WTC11 (cell line): ENCODE measurements around the gene AGBL1. TPM values are rescaled to one million over a fixed set of nuclear protein-coding genes. Genes with fewer than 3 reads are reported as not detected.
A peak's percentile ranks its signal among the peaks of the same experiment; 100 is the strongest.

ENCODE experiments used
- ATAC-seq: fragments of 200-7000 bp; cut with Tn5 transposase; 2 replicates; pipeline ENCODE4 v1.10.0; 2021; ENCODE audit warnings: mild to moderate bottlenecking, moderate library complexity
- CTCF ChIA-PET: fragments of 300-600 bp; sonication (Branson Sonifier 250); formaldehyde crosslinking; loops from one replicate; lab custom pipeline; 2021; ENCODE audit warnings: antibody characterized with exemption; lab: Charles Lee
- POLR2A ChIA-PET: fragments of 350-600 bp; sonication (Branson Sonifier 250); formaldehyde crosslinking; loops from one replicate; lab custom pipeline; 2021; ENCODE audit warnings: antibody characterized with exemption; lab: Charles Lee
- DNase-seq: peaks from one replicate; pipeline ENCODE4 v3.0.0; 2021; ENCODE audit warnings: low spot score
- H3K27ac Mint-ChIP-seq: 2 replicates; pipeline ENCODE4 v1.8.0; 2021; ENCODE audit warnings: mixed read lengths
- H3K27me3 Mint-ChIP-seq: 2 replicates; pipeline ENCODE4 v1.8.0; 2021; ENCODE audit warnings: low read depth, mild to moderate bottlenecking, moderate library complexity, mixed read lengths
- H3K36me3 Mint-ChIP-seq: 2 replicates; pipeline ENCODE4 v1.8.0; 2021; ENCODE audit warnings: mixed read lengths
- H3K4me1 Mint-ChIP-seq: 2 replicates; pipeline ENCODE4 v1.8.0; 2022; ENCODE audit warnings: mixed read lengths
- H3K4me3 Mint-ChIP-seq: 2 replicates; pipeline ENCODE4 v1.8.0; 2021; ENCODE audit warnings: mild to moderate bottlenecking, moderate library complexity, mixed read lengths
- H3K9me3 Mint-ChIP-seq: 2 replicates; pipeline ENCODE4 v1.8.0; 2021; ENCODE audit warnings: mixed read lengths
- ATF1 ChIP-seq: sonication (generic); formaldehyde crosslinking; IDR thresholded peaks from 2 replicates; pipeline ENCODE4 v1.8.1; 2023; ENCODE audit warnings: mild to moderate bottlenecking, moderate library complexity, missing genetic modification reagents
- CBFB ChIP-seq: sonication (generic); formaldehyde crosslinking; IDR thresholded peaks from 2 replicates; pipeline ENCODE4 v1.8.1; 2022; ENCODE audit warnings: mild to moderate bottlenecking, low read depth, missing genetic modification reagents
- ESRRA ChIP-seq: sonication (generic); formaldehyde crosslinking; IDR thresholded peaks from 2 replicates; pipeline ENCODE4 v1.8.1; 2022; ENCODE audit warnings: mild to moderate bottlenecking, missing genetic modification reagents, borderline replicate concordance
- GABPB1 ChIP-seq: sonication (generic); formaldehyde crosslinking; IDR thresholded peaks from 2 replicates; pipeline ENCODE4 v1.8.1; 2023; ENCODE audit warnings: mild to moderate bottlenecking, missing genetic modification reagents
- HMGA2 ChIP-seq: fragments of 250-450 bp; sonication (Bioruptor Pico); IDR thresholded peaks from 2 replicates; pipeline ENCODE4 v1.4.0; 2021; ENCODE audit warnings: mild to moderate bottlenecking, moderate library complexity
- IRF2 ChIP-seq: sonication (generic); formaldehyde crosslinking; IDR thresholded peaks from 2 replicates; pipeline ENCODE4 v1.8.0; 2022; ENCODE audit warnings: low read depth, missing genetic modification reagents, borderline replicate concordance
- JUN ChIP-seq: sonication (generic); formaldehyde crosslinking; IDR thresholded peaks from 2 replicates; pipeline ENCODE4 v1.8.0; 2023; ENCODE audit warnings: mild to moderate bottlenecking, missing genetic modification reagents
- MXD4 ChIP-seq: fragments of 250-450 bp; sonication (Bioruptor Pico); IDR thresholded peaks from 2 replicates; pipeline ENCODE4 v1.8.0; 2021; ENCODE audit warnings: mild to moderate bottlenecking, moderate library complexity, borderline replicate concordance
- NR1H2 ChIP-seq: sonication (generic); formaldehyde crosslinking; IDR thresholded peaks from 2 replicates; pipeline ENCODE4 v1.9.0; 2021; ENCODE audit warnings: mild to moderate bottlenecking, moderate library complexity, missing genetic modification reagents
- NR2C2 ChIP-seq: sonication (generic); formaldehyde crosslinking; IDR thresholded peaks from 2 replicates; pipeline ENCODE4 v1.8.0; 2022; ENCODE audit warnings: mild to moderate bottlenecking, missing genetic modification reagents
- PRRX2 ChIP-seq: fragments of 250-450 bp; sonication (Bioruptor Pico); IDR thresholded peaks from 2 replicates; pipeline ENCODE4 v1.8.0; 2021; ENCODE audit warnings: mild to moderate bottlenecking
- SMAD4 ChIP-seq: sonication (generic); formaldehyde crosslinking; IDR thresholded peaks from 2 replicates; pipeline ENCODE4 v1.8.0; 2022; ENCODE audit warnings: mild to moderate bottlenecking, missing genetic modification reagents
- SP1 ChIP-seq: sonication (generic); formaldehyde crosslinking; conservative IDR thresholded peaks from 2 replicates; pipeline ENCODE4 v1.8.1; 2022; ENCODE audit warnings: missing genetic modification reagents
- TCF7 ChIP-seq: sonication (generic); formaldehyde crosslinking; IDR thresholded peaks from 2 replicates; pipeline ENCODE4 v1.8.0; 2022; ENCODE audit warnings: mild to moderate bottlenecking, low read depth, missing genetic modification reagents, moderate library complexity
- ZNF219 ChIP-seq: sonication (generic); formaldehyde crosslinking; IDR thresholded peaks from 2 replicates; pipeline ENCODE4 v1.8.0; 2023; ENCODE audit warnings: missing genetic modification reagents, mild to moderate bottlenecking, borderline replicate concordance
- ZNF396 ChIP-seq: fragments of 250-450 bp; sonication (Bioruptor Pico); IDR thresholded peaks from 2 replicates; pipeline ENCODE4 v1.8.0; 2021; ENCODE audit warnings: mild to moderate bottlenecking, moderate library complexity, borderline replicate concordance
- ZNF671 ChIP-seq: fragments of 250-450 bp; sonication (Bioruptor Pico); IDR thresholded peaks from 2 replicates; pipeline ENCODE4 v1.8.0; 2021; ENCODE audit warnings: mild to moderate bottlenecking
- total RNA-seq: library from RNA; stranded (reverse); gene quantifications from 3 replicates; pipeline ENCODE4 v1.2.3, GENCODE V29; 2021
- TF ChIP-seq, protein P1 (sequence below): sonication (generic); formaldehyde crosslinking; IDR thresholded peaks from 2 replicates; pipeline ENCODE4 v1.8.1; 2023; ENCODE audit warnings: mild to moderate bottlenecking, missing genetic modification reagents, moderate library complexity
- TF ChIP-seq, protein P2 (sequence below): sonication (generic); formaldehyde crosslinking; IDR thresholded peaks from 2 replicates; pipeline ENCODE4 v1.8.0; 2023; ENCODE audit warnings: missing genetic modification reagents, mild to moderate bottlenecking, borderline replicate concordance
- TF ChIP-seq, protein P3 (sequence below): sonication (generic); formaldehyde crosslinking; IDR thresholded peaks from 2 replicates; pipeline ENCODE4 v1.8.1; 2022; ENCODE audit warnings: mild to moderate bottlenecking, missing genetic modification reagents, moderate library complexity, borderline replicate concordance
- TF ChIP-seq, protein P4 (sequence below): sonication (generic); formaldehyde crosslinking; IDR thresholded peaks from 2 replicates; pipeline ENCODE4 v1.8.0; 2022; ENCODE audit warnings: mild to moderate bottlenecking, missing genetic modification reagents
- TF ChIP-seq, protein P5 (sequence below): fragments of 250-450 bp; sonication (Bioruptor Pico); IDR thresholded peaks from 2 replicates; pipeline ENCODE4 v1.9.0; 2021; ENCODE audit warnings: mild to moderate bottlenecking

AGBL1 gene
- total RNA-seq, 1 experiment from 2014 or later: not detected

DNA sequence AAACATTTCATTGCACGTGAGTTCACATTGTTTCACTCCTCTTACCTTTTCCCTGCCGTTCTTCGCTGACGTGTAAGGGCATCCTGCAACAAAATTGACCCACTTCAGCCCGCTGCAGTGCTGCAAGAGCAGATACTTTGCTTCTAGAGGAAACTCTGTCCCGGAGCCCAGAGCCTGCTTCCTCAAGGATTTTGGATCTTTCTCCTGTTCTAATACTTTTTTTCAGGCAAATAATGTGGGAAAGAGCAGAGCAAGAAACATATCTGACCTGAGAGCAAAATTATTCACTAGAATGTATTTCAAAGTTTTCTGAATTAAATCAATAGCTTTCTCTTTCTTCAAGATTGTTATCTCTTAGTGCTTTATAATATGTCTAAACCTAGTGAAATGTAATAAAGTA is 303.9 kb downstream of the AGBL1 start:
- DNase-seq: no peak
- ATAC-seq: no peak
- Mint-ChIP-seq H3K27ac (no peak overlapping the region), H3K9me3 (peaks cover 10% of the 10 kb centered on the region), H3K27me3 (no peaks in the 10 kb centered on the region), H3K4me3 (no peak overlapping the region), H3K4me1 (peaks cover 32% of the 10 kb centered on the region)
- ChIA-PET CTCF (interaction anchor here (1.4 kb wide), 1 partner anchor 151 kb away, joined by 3 read pairs; no protein-coding TSS in a partner anchor), POLR2A (interaction anchor here (0.6 kb wide), 1 partner anchor 879 kb away, joined by 3 read pairs; no protein-coding TSS in a partner anchor)
- TF ChIP-seq SP1 (CRISPR knock-in tag) (no peak), TCF7 (CRISPR knock-in tag) (no peak), CBFB (CRISPR knock-in tag) (no peak), NR2C2 (CRISPR knock-in tag) (no peak), ZNF219 (no peak), NR1H2 (CRISPR knock-in tag) (no peak), IRF2 (no peak), SMAD4 (CRISPR knock-in tag) (no peak), ZNF671 (CRISPR knock-in tag) (no peak), MXD4 (CRISPR knock-in tag) (no peak), HMGA2 (CRISPR knock-in tag) (no peak), JUN (CRISPR knock-in tag) (no peak), PRRX2 (no peak), ESRRA (no peak)
- TF ChIP-seq, protein P1, sequence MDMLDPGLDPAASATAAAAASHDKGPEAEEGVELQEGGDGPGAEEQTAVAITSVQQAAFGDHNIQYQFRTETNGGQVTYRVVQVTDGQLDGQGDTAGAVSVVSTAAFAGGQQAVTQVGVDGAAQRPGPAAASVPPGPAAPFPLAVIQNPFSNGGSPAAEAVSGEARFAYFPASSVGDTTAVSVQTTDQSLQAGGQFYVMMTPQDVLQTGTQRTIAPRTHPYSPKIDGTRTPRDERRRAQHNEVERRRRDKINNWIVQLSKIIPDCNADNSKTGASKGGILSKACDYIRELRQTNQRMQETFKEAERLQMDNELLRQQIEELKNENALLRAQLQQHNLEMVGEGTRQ (CRISPR knock-in tag): no peak
- TF ChIP-seq, protein P2, sequence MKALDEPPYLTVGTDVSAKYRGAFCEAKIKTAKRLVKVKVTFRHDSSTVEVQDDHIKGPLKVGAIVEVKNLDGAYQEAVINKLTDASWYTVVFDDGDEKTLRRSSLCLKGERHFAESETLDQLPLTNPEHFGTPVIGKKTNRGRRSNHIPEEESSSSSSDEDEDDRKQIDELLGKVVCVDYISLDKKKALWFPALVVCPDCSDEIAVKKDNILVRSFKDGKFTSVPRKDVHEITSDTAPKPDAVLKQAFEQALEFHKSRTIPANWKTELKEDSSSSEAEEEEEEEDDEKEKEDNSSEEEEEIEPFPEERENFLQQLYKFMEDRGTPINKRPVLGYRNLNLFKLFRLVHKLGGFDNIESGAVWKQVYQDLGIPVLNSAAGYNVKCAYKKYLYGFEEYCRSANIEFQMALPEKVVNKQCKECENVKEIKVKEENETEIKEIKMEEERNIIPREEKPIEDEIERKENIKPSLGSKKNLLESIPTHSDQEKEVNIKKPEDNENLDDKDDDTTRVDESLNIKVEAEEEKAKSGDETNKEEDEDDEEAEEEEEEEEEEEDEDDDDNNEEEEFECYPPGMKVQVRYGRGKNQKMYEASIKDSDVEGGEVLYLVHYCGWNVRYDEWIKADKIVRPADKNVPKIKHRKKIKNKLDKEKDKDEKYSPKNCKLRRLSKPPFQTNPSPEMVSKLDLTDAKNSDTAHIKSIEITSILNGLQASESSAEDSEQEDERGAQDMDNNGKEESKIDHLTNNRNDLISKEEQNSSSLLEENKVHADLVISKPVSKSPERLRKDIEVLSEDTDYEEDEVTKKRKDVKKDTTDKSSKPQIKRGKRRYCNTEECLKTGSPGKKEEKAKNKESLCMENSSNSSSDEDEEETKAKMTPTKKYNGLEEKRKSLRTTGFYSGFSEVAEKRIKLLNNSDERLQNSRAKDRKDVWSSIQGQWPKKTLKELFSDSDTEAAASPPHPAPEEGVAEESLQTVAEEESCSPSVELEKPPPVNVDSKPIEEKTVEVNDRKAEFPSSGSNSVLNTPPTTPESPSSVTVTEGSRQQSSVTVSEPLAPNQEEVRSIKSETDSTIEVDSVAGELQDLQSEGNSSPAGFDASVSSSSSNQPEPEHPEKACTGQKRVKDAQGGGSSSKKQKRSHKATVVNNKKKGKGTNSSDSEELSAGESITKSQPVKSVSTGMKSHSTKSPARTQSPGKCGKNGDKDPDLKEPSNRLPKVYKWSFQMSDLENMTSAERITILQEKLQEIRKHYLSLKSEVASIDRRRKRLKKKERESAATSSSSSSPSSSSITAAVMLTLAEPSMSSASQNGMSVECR (CRISPR knock-in tag): no peak
- TF ChIP-seq, protein P3, sequence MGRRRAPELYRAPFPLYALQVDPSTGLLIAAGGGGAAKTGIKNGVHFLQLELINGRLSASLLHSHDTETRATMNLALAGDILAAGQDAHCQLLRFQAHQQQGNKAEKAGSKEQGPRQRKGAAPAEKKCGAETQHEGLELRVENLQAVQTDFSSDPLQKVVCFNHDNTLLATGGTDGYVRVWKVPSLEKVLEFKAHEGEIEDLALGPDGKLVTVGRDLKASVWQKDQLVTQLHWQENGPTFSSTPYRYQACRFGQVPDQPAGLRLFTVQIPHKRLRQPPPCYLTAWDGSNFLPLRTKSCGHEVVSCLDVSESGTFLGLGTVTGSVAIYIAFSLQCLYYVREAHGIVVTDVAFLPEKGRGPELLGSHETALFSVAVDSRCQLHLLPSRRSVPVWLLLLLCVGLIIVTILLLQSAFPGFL (CRISPR knock-in tag): no peak
- TF ChIP-seq, protein P4, sequence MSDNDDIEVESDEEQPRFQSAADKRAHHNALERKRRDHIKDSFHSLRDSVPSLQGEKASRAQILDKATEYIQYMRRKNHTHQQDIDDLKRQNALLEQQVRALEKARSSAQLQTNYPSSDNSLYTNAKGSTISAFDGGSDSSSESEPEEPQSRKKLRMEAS (CRISPR knock-in tag): no peak
- TF ChIP-seq, all 79 proteins: peak for 0
- no peaks in the 10 kb centered on the region for H3K36me3 Mint-ChIP-seq

DNA sequence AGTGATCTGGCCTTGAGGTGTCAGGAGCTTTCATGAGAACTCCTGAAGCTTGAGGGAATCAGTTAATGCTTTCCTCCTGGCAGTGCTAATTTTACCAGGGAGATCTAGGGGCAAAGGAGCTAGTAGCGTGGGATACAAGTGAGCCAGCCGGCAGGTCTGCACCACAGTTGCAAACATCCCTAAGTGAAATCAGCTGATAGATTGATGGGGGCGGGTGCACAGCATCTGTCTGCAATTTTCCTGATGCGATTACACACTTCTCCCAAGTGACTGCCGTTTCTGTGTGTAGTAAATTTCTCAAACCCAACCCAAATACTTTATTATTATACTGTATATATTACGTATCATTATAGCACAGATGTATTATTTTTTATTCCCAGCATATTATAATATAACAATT is 304.5 kb downstream of the AGBL1 start:
- no peaks in the 10 kb centered on the region for H3K27me3 Mint-ChIP-seq
- DNase-seq (no peak), ATAC-seq (no peak)
- H3K36me3 Mint-ChIP-seq: no peaks in the 10 kb centered on the region
- H3K4me3 Mint-ChIP-seq: no peak overlapping the region
- no peak for TF ChIP-seq ATF1 (CRISPR knock-in tag)
- no peak for TF ChIP-seq ZNF396 (CRISPR knock-in tag)
- TF ChIP-seq, protein P5, sequence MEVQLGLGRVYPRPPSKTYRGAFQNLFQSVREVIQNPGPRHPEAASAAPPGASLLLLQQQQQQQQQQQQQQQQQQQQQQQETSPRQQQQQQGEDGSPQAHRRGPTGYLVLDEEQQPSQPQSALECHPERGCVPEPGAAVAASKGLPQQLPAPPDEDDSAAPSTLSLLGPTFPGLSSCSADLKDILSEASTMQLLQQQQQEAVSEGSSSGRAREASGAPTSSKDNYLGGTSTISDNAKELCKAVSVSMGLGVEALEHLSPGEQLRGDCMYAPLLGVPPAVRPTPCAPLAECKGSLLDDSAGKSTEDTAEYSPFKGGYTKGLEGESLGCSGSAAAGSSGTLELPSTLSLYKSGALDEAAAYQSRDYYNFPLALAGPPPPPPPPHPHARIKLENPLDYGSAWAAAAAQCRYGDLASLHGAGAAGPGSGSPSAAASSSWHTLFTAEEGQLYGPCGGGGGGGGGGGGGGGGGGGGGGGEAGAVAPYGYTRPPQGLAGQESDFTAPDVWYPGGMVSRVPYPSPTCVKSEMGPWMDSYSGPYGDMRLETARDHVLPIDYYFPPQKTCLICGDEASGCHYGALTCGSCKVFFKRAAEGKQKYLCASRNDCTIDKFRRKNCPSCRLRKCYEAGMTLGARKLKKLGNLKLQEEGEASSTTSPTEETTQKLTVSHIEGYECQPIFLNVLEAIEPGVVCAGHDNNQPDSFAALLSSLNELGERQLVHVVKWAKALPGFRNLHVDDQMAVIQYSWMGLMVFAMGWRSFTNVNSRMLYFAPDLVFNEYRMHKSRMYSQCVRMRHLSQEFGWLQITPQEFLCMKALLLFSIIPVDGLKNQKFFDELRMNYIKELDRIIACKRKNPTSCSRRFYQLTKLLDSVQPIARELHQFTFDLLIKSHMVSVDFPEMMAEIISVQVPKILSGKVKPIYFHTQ (CRISPR knock-in tag): no peak
- TF ChIP-seq GABPB1 (CRISPR knock-in tag): no peak
- H3K9me3 Mint-ChIP-seq: peaks cover 10% of the 10 kb centered on the region
- ChIA-PET CTCF (interaction anchor here (1.4 kb wide), 1 partner anchor 151 kb away, joined by 3 read pairs; no protein-coding TSS in a partner anchor), POLR2A (no interaction called here)
- 0 out of 2 replicates have a peak overlapping the region, but pooled peaks have one; percentile 4 for H3K27ac Mint-ChIP-seq
- H3K4me1 Mint-ChIP-seq: peaks cover 31% of the 10 kb centered on the region
